HG02798 (cell line): ENCODE measurements around the gene LYST.
"Not testable (repeated sequence)": the region's sequence is repeated elsewhere in the genome, so short reads cannot be mapped to it uniquely, and the experiment has no call there.

Source experiments
- ATAC-seq: cut with Tn5 transposase; IDR thresholded peaks from one replicate; pipeline ENCODE4 v1.9.1; 2021; ENCODE audit warnings: mild to moderate bottlenecking; ENCODE audit not compliant: unreplicated experiment, poor library complexity

Gene LYST

GRCh38 chr1:235642943-235643371, 223.7 kb downstream of the LYST start:
- no peak for ATAC-seq

- peak; percentile 61 for ATAC-seq
Measured at GRCh38 chr1:235642011-235642942, 224.4 kb downstream of the LYST start.

GRCh38 chr1:235640580-235640979, 226.1 kb downstream of the LYST start:
- ATAC-seq, result no peak

- ATAC-seq, result no peak
Measured at GRCh38 chr1:235639226-235640205, 227.2 kb downstream of the LYST start.

GRCh38 chr1:235638612-235639011, 228.1 kb downstream of the LYST start:
- not testable (repeated sequence) for ATAC-seq

GRCh38 chr1:235637756-235638534, 228.8 kb downstream of the LYST start:
- no peak for ATAC-seq

- ATAC-seq, result no peak
Measured at GRCh38 chr1:235635938-235636662, 230.6 kb downstream of the LYST start.

GRCh38 chr1:235632506-235633401, 234.0 kb downstream of the LYST start:
- ATAC-seq, result peak; percentile 89

- ATAC-seq, result no peak
Measured at GRCh38 chr1:235631816-235632215, 234.9 kb downstream of the LYST start.

GRCh38 chr1:235628316-235629005, 238.2 kb downstream of the LYST start:
- no peak for ATAC-seq

GRCh38 chr1:235625831-235626230, 240.9 kb downstream of the LYST start:
- no peak for ATAC-seq

- no peak for ATAC-seq
Measured at GRCh38 chr1:235625340-235625739, 241.4 kb downstream of the LYST start.

- ATAC-seq, result no peak
Measured at GRCh38 chr1:235624721-235625333, 241.9 kb downstream of the LYST start.

- no peak for ATAC-seq
Measured at GRCh38 chr1:235622936-235623779, 243.5 kb downstream of the LYST start.

GRCh38 chr1:235619149-235619548, 247.6 kb downstream of the LYST start:
- ATAC-seq, result not testable (repeated sequence)

- ATAC-seq, result no peak
Measured at GRCh38 chr1:235617808-235618207, 248.9 kb downstream of the LYST start.

- ATAC-seq, result no peak
Measured at GRCh38 chr1:235617140-235617539, 249.6 kb downstream of the LYST start.
